H1 (cell line): Measurements from ENCODE around the gene PID1. TPM values are rescaled to one million over a fixed set of nuclear protein-coding genes. Genes with fewer than 3 reads are reported as not detected.

Source experiments
- CTCF ChIA-PET: fragments of 300-600 bp; sonication (Branson Sonifier 250); formaldehyde crosslinking; loops from one replicate; lab custom pipeline; 2021; ENCODE audit not compliant: partially characterized antibody; lab: Charles Lee
- POLR2A ChIA-PET: fragments of 300-600 bp; sonication (Branson Sonifier 250); formaldehyde crosslinking; loops from one replicate; lab custom pipeline; 2021; ENCODE audit warnings: inconsistent platforms; ENCODE audit not compliant: partially characterized antibody; lab: Charles Lee
- DNase-seq, 2 experiments: peaks; one replicate each; pipeline versions ENCODE4 v3.0.0 to v3.0.0-alpha.2; 2010 to 2022; ENCODE audit warnings: low spot score in 2 of 2, low read depth in 1 of 2, mixed read lengths in 1 of 2
- FAIRE-seq: peaks from 2 replicates; lab custom pipeline; 2011; peaks lifted over from hg19 to GRCh38; lab: Jason Lieb, UNC
- H2AFZ ChIP-seq: 2 replicates; pipeline ENCODE4 v1.8.1; 2012; ENCODE audit warnings: low read length, inconsistent platforms
- H2AK5ac ChIP-seq: 2 replicates; pipeline ENCODE4 v1.6.1; 2013; ENCODE audit warnings: low read depth, low read length
- H2BK120ac ChIP-seq: replicated peaks from 2 replicates; pipeline ENCODE3; 2013; ENCODE audit warnings: low read depth, low read length, inconsistent platforms
- H2BK12ac ChIP-seq: 2 replicates; pipeline ENCODE4 v1.6.1; 2013; ENCODE audit warnings: low read depth, low read length
- H2BK15ac ChIP-seq: 2 replicates; pipeline ENCODE4 v1.6.1; 2013; ENCODE audit warnings: low read length
- H2BK20ac ChIP-seq: 2 replicates; pipeline ENCODE4 v1.6.1; 2013; ENCODE audit warnings: low read length
- H2BK5ac ChIP-seq: 2 replicates; pipeline ENCODE4 v1.6.1; 2013; ENCODE audit warnings: low read depth, low read length
- H3K14ac ChIP-seq: 2 replicates; pipeline ENCODE4 v1.6.1; 2013; ENCODE audit warnings: inconsistent platforms; ENCODE audit not compliant: insufficient read length
- H3K18ac ChIP-seq: 2 replicates; pipeline ENCODE4 v1.6.1; 2013; ENCODE audit warnings: low read length; ENCODE audit errors: extremely low read depth
- H3K23ac ChIP-seq: 2 replicates; pipeline ENCODE4 v1.6.1; 2013; ENCODE audit warnings: inconsistent platforms; ENCODE audit not compliant: insufficient read length
- H3K23me2 ChIP-seq: 2 replicates; pipeline ENCODE4 v1.6.1; 2013; ENCODE audit warnings: low read depth, low read length
- H3K27ac ChIP-seq: 2 replicates; pipeline ENCODE4 v1.6.1; 2011; ENCODE audit warnings: low read depth, low read length, inconsistent platforms
- H3K27me3 ChIP-seq, 4 experiments: replicated peaks in 1 of 4; 1 replicate in 1 of 4; 2 replicates in 3 of 4; pipeline versions ENCODE4 v1.6.1 to v1.8.1; 2011 to 2013; ENCODE audit warnings: low read length in 3 of 4, mild to moderate bottlenecking in 3 of 4, inconsistent platforms in 2 of 4, mixed read lengths in 2 of 4, moderate library complexity in 1 of 4; ENCODE audit not compliant: control insufficient read depth in 3 of 4, insufficient read depth in 3 of 4; ENCODE audit errors: extremely low read depth in 1 of 4
- H3K36me3 ChIP-seq, 4 experiments: 2 replicates each; pipeline versions ENCODE4 v1.6.1 to v1.8.1; 2011 to 2013; ENCODE audit warnings: mild to moderate bottlenecking in 4 of 4, low read length in 3 of 4, moderate library complexity in 2 of 4, control low read depth in 1 of 4, inconsistent platforms in 1 of 4; ENCODE audit not compliant: insufficient read depth in 4 of 4, control insufficient read depth in 2 of 4
- H3K4ac ChIP-seq: replicated peaks from 2 replicates; pipeline ENCODE3; 2013; ENCODE audit warnings: low read length, low read depth, mixed read lengths, inconsistent platforms; ENCODE audit not compliant: insufficient read length
- H3K4me1 ChIP-seq, 4 experiments: replicated peaks in 1 of 4; 1 replicate in 1 of 4; 2 replicates in 3 of 4; pipeline versions ENCODE4 v1.6.1 to v1.8.1; 2011 to 2013; ENCODE audit warnings: low read length in 3 of 4, inconsistent platforms in 2 of 4, mixed read lengths in 1 of 4; ENCODE audit not compliant: insufficient read depth in 4 of 4, control insufficient read depth in 3 of 4
- H3K4me2 ChIP-seq, 2 experiments: 2 replicates each; pipeline versions ENCODE4 v1.6.1 to v1.8.1; 2011 to 2013; ENCODE audit warnings: low read depth in 2 of 2, low read length in 2 of 2, control low read depth in 1 of 2, inconsistent platforms in 1 of 2, mild to moderate bottlenecking in 1 of 2; ENCODE audit not compliant: insufficient read depth in 1 of 2
- H3K4me3 ChIP-seq, 4 experiments: fragments of 200-600, 300-600 bp in 1 of 4; sonication (generic), shearing (Covaris generic), sonication (Bioruptor Twin) in 1 of 4; 2 replicates each; pipeline versions ENCODE4 v1.5.1 to v1.8.1; 2011 to 2016; ENCODE audit warnings: low read length in 4 of 4, low read depth in 3 of 4, control low read depth in 2 of 4, inconsistent platforms in 2 of 4, mild to moderate bottlenecking in 2 of 4, mixed read lengths in 1 of 4, moderate library complexity in 1 of 4; ENCODE audit not compliant: insufficient read depth in 2 of 4; ENCODE audit errors: extremely low read depth in 1 of 4
- H3K56ac ChIP-seq: replicated peaks from 2 replicates; pipeline ENCODE3; 2013; ENCODE audit warnings: low read depth, mild to moderate bottlenecking, mixed read lengths, low read length, inconsistent platforms; ENCODE audit not compliant: insufficient read length
- H3K79me1 ChIP-seq: 2 replicates; pipeline ENCODE4 v1.6.1; 2013; ENCODE audit warnings: low read depth, low read length, control low read depth
- H3K79me2 ChIP-seq, 2 experiments: 2 replicates each; pipeline versions ENCODE4 v1.6.1 to v1.8.1; 2012 to 2013; ENCODE audit warnings: low read length in 2 of 2, mild to moderate bottlenecking in 2 of 2, inconsistent platforms in 1 of 2; ENCODE audit not compliant: insufficient read depth in 2 of 2, control insufficient read depth in 1 of 2
- H3K9ac ChIP-seq, 4 experiments: replicated peaks in 1 of 4; 1 replicate in 1 of 4; 2 replicates in 3 of 4; pipeline versions ENCODE4 v1.6.1 to v1.8.1; 2011 to 2013; ENCODE audit warnings: low read depth in 3 of 4, low read length in 3 of 4, control low read depth in 2 of 4, mild to moderate bottlenecking in 2 of 4, moderate library complexity in 2 of 4, inconsistent platforms in 1 of 4; ENCODE audit errors: extremely low read depth in 1 of 4
- H3K9me3 ChIP-seq, 2 experiments: 2 replicates each; pipeline versions ENCODE4 v1.6.1 to v1.8.1; 2012 to 2013; ENCODE audit warnings: mild to moderate bottlenecking in 2 of 2, moderate library complexity in 2 of 2, control low read depth in 1 of 2, inconsistent platforms in 1 of 2, low read depth in 1 of 2, low read length in 1 of 2, mixed read lengths in 1 of 2; ENCODE audit not compliant: insufficient read depth in 2 of 2
- H4K20me1 ChIP-seq, 2 experiments: replicated peaks in 1 of 2; 2 replicates each; pipeline versions ENCODE3 to v1.8.1; 2011 to 2013; ENCODE audit warnings: inconsistent platforms in 2 of 2, low read length in 2 of 2, mild to moderate bottlenecking in 1 of 2; ENCODE audit not compliant: insufficient read depth in 2 of 2, control insufficient read depth in 1 of 2
- H4K5ac ChIP-seq: 2 replicates; pipeline ENCODE4 v1.6.1; 2013; ENCODE audit warnings: low read length, low read depth, mixed read lengths, inconsistent platforms; ENCODE audit not compliant: insufficient read length
- H4K8ac ChIP-seq: 2 replicates; pipeline ENCODE4 v1.8.0; 2013; ENCODE audit warnings: mild to moderate bottlenecking, moderate library complexity, low read length, inconsistent platforms; ENCODE audit not compliant: insufficient read depth; ENCODE audit errors: extremely low read depth
- H4K91ac ChIP-seq: replicated peaks from 2 replicates; pipeline ENCODE3; 2013; ENCODE audit warnings: low read length, mixed read lengths, inconsistent platforms; ENCODE audit not compliant: insufficient read length
- KDM5A ChIP-seq: fragments of 200-600 bp; IDR thresholded peaks from 2 replicates; pipeline ENCODE4 v1.7.1; 2012; ENCODE audit warnings: mild to moderate bottlenecking, low read length, inconsistent platforms, mixed read lengths
- WGBS, 2 experiments: shearing (Covaris generic) in 1 of 2; methylation state at CpG; one replicate each; pipeline versions ENCODE4 v1.1.6 to v1.1.7; 2013 to 2015; ENCODE audit warnings: low lambda C conversion rate in 2 of 2, mixed read lengths in 2 of 2, inconsistent platforms in 1 of 2, low coverage in 1 of 2, missing lambda C conversion rate in 1 of 2; ENCODE audit not compliant: insufficient replicate concordance in 2 of 2, insufficient coverage in 1 of 2, insufficient read length in 1 of 2; ENCODE audit errors: extremely low coverage in 1 of 2, missing lambda C conversion rate in 1 of 2; 5-methylcytosine and 5-hydroxymethylcytosine counted together
- polyA plus RNA-seq, 7 experiments: library from polyadenylated mRNA; depleted of rRNA in 3 of 7; stranded (reverse) in 5 of 7; unstranded in 2 of 7; fragments of >200 nt in 5 of 7; fragments of 200-250 nt in 2 of 7; gene quantifications; 1 replicate in 5 of 7; 2 replicates in 1 of 7; 4 replicates in 1 of 7; pipeline versions ENCODE4 v1.2.1 to v1.2.3, GENCODE V29; 2011 to 2013; ENCODE audit warnings: missing spikeins in 2 of 7, mixed read lengths in 2 of 7
- total RNA-seq: library from RNA; stranded (reverse); fragmentation: NEBNext Ultra II Directional; extraction: Animal tissue kit (Norgen Biotek cat#: 25700); gene quantifications from 2 replicates; pipeline ENCODE4 v1.2.1, GENCODE V29; 2021

PID1 gene
- total and polyA plus RNA-seq, 2 of the 8 experiments (the other 6 are each of a cell fraction or from before 2014, with no cell fraction given), result 1.5 to 3.3 TPM

- H2BK120ac ChIP-seq, result no peak overlapping the region
- H3K56ac ChIP-seq, result no peak overlapping the region
- DNase-seq (no peak), FAIRE-seq (no peak)
- no peak overlapping the region for H3K18ac ChIP-seq
- H3K36me3 ChIP-seq, result no peaks in the 10 kb centered on the region
- CTCF ChIA-PET, result interaction anchor here (0.6 kb wide), 1 partner anchor 10 kb away, joined by 4 read pairs; no protein-coding TSS in a partner anchor
- H3K27me3 ChIP-seq, result no peaks in the 10 kb centered on the region
- no peak for TF ChIP-seq KDM5A
- no peaks in the 10 kb centered on the region for H4K20me1 ChIP-seq
- no peak overlapping the region for H2BK15ac ChIP-seq
- no peak overlapping the region for H4K91ac ChIP-seq
- no peak overlapping the region for H3K14ac ChIP-seq
- no peak overlapping the region for H3K4ac ChIP-seq
- POLR2A ChIA-PET, result no interaction called here
- H3K79me1 ChIP-seq, result no peaks in the 10 kb centered on the region
- no peak overlapping the region for H2AK5ac ChIP-seq
- no peaks in the 10 kb centered on the region for H3K4me1 ChIP-seq
- H2AFZ ChIP-seq, result no peak overlapping the region
- H2BK5ac ChIP-seq, result no peak overlapping the region
- 95% methylated on average over 4 of the region's 4 CpGs; no CpG with 5 or more reads in 1 of the 2 experiments for WGBS, 2 experiments
- H2BK12ac ChIP-seq, result no peak overlapping the region
- H3K79me2 ChIP-seq, result no peaks in the 10 kb centered on the region
- H3K9me3 ChIP-seq, result no peaks in the 10 kb centered on the region
- H4K5ac ChIP-seq, result no peak overlapping the region
- no peak overlapping the region for H3K9ac ChIP-seq
- no peak overlapping the region for H2BK20ac ChIP-seq
- H3K23ac ChIP-seq, result no peak overlapping the region
- no peak overlapping the region for H3K27ac ChIP-seq
- H3K23me2 ChIP-seq, result no peaks in the 10 kb centered on the region
- H3K4me3 ChIP-seq, result no peak overlapping the region
- no peak overlapping the region for H4K8ac ChIP-seq
- H3K4me2 ChIP-seq, result no peak overlapping the region
These were observed 117.1 kb downstream of the PID1 start for GRCh38 chr2:229153951-229154350.
